SK-N-MC (cell line): ENCODE measurements around the gene RTN1.

Source experiments
- DNase-seq: peaks from one replicate; pipeline ENCODE4 v3.0.0-alpha.2; 2011; ENCODE audit warnings: low read depth, low spot score
- H3K27ac ChIP-seq: fragments of 200-600 bp; sonication (generic); 2 replicates; pipeline ENCODE4 v1.5.1; 2016; ENCODE audit warnings: mixed run types
- H3K36me3 ChIP-seq: fragments of 200-600 bp; sonication (generic); 2 replicates; pipeline ENCODE4 v1.6.1; 2017; ENCODE audit warnings: antibody characterized with exemption, low read length, mixed read lengths; ENCODE audit not compliant: insufficient read depth
- H3K4me3 ChIP-seq: fragments of 200-600 bp; sonication (generic); 2 replicates; pipeline ENCODE4 v1.5.1; 2016
- H3K9ac ChIP-seq: fragments of 200-600 bp; sonication (generic); 2 replicates; pipeline ENCODE4 v1.8.0; 2017; ENCODE audit warnings: mixed run types, mixed read lengths; ENCODE audit not compliant: insufficient read length
- H3K9me3 ChIP-seq: fragments of 200-600 bp; sonication (generic); 2 replicates; pipeline ENCODE4 v1.6.1; 2017; ENCODE audit warnings: low read depth, mild to moderate bottlenecking, antibody characterized with exemption, low read length, moderate library complexity, mixed read lengths
- EZH2 ChIP-seq: fragments of 200-600 bp; sonication (generic); IDR thresholded peaks from one replicate; pipeline ENCODE4 v1.6.1; 2017; ENCODE audit warnings: antibody characterized with exemption
- FOXP2 ChIP-seq: optimal IDR thresholded peaks from 2 replicates; pipeline ENCODE3; 2011; ENCODE audit warnings: mild to moderate bottlenecking, moderate library complexity; ENCODE audit not compliant: insufficient read depth; ENCODE audit errors: extremely low read length, control extremely low read depth
- POLR2AphosphoS5 ChIP-seq: IDR thresholded peaks from 2 replicates; pipeline ENCODE4 v1.6.1; 2012; ENCODE audit warnings: mild to moderate bottlenecking, low read depth, low read length, borderline replicate concordance

The RTN1 gene

DNA sequence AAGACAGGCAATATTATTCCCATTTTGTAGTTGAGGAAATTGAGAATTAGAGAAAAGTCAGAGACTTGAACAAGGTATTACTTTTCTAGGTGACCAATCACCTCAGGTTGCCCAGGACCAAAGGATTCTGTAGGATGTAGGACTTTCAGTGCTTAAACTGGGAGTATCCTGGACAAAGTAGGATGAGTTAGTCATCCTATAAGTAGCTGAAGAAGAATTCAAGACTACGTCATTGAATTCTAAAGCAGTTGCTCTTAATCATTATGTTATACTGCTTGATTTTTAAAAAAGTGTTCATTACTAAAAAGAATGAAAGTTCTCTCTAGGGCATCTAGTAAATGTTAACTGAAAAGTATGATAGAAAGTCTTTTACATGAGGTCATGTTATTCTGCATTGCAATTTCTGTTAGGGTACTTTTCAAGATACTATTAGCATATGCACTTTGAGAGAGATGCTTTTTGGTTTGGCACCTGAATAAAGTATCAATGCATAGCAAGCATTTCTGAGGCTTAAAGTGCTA lies 101.7 kb downstream of the RTN1 start:
- no peak overlapping the region for H3K9ac ChIP-seq
- TF ChIP-seq FOXP2 (no peak), POLR2AphosphoS5 (no peak), EZH2 (no peak)

GRCh38 chr14:59761851-59762250 lies 108.7 kb downstream of the RTN1 start:
- Histone ChIP-seq H3K36me3 (no peaks in the 10 kb centered on the region), H3K27ac (no peak overlapping the region), H3K4me3 (no peak overlapping the region), H3K9me3 (no peaks in the 10 kb centered on the region), H3K9ac (no peak overlapping the region)
- no peak for DNase-seq
- TF ChIP-seq POLR2AphosphoS5 (no peak), EZH2 (no peak), FOXP2 (no peak)

More for the DNA sequence above, 101.7 kb downstream of the RTN1 start:
- Histone ChIP-seq H3K4me3 (no peak overlapping the region), H3K27ac (no peak overlapping the region), H3K36me3 (no peaks in the 10 kb centered on the region), H3K9me3 (no peaks in the 10 kb centered on the region)
- no peak for DNase-seq

DNA sequence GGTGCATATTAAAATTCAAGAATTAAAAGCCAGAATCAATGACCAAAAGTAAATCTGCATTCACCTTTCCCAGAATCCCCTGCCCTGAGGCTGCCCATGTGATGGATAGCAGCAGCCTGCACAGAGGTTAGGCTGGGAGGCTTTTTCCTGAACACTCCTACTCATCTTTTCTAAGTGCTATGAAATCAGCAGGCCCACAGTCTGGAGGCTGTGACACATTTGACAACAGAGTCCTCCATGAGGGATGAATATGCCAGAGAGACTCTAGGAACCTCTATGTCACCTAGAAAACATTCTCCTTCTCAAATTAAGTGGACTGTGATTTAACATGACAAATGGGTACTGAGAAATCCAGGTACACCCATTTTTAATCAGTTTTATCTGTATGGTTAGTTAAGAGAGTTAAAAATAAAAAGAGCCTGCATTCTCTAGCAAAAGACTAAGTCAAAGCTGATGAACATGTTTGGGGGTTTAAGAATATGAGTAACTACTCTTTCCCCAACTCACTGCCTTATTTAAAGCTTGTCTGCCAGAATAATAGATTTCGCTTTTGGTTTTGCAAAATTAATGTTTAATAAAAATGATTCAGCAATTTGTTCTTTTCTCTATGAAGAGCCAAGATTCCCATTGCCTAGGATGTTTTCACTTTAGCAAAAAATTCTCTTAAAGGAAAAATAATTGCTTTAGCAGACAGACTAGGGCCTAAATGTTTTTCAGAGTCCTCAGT lies 115.0 kb downstream of the RTN1 start:
- H3K9me3 ChIP-seq = no peaks in the 10 kb centered on the region
- no peak overlapping the region for H3K27ac ChIP-seq
- no peak overlapping the region for H3K9ac ChIP-seq
- TF ChIP-seq FOXP2 (no peak), EZH2 (no peak), POLR2AphosphoS5 (no peak)
- no peak for DNase-seq
- H3K36me3 ChIP-seq = no peaks in the 10 kb centered on the region
- H3K4me3 ChIP-seq = no peak overlapping the region

DNA sequence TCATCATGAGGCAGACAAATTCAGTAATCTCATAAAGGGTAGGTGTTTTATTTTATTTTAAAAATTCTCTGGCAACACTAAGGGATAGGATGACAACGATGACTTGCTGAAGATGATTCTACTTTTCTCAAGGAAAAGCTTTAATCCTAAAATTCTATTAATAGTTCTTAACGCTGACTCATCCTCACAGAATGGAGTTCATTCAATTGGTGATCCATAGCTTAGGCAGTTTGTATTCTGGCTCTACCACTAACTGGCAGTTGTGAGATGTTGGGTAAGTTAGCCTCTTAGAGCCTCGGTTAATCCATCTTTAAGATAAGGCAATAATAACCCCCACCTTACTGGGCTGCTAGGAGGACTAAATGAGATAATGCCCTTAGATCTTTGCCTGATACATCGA lies 116.3 kb downstream of the RTN1 start:
- TF ChIP-seq FOXP2 = no peak
- no peak for TF ChIP-seq POLR2AphosphoS5
- no peak for TF ChIP-seq EZH2
- H3K9ac ChIP-seq = no peak overlapping the region
- no peak overlapping the region for H3K27ac ChIP-seq
- H3K36me3 ChIP-seq = no peaks in the 10 kb centered on the region
- no peak overlapping the region for H3K4me3 ChIP-seq
- DNase-seq = no peak
- H3K9me3 ChIP-seq = no peaks in the 10 kb centered on the region

DNA sequence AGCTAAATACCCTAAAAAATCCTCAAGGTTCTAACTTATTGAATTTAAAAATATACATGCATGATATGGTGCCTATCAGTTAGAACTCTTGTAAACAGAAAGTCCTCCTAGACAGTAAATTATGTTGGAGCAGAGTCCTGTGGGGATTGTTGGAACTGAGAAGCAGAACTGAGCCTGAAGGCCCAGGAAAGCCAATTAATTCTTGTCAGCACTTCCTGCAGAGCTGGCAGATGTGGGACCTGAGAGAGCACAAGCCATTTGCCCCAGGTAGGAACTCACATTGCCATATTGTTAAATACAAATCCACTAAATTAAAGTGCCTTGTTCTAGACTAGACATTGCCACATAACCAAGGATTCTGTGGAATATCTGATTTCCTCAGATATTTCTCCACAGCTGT lies 117.1 kb downstream of the RTN1 start:
- DNase-seq = no peak
- TF ChIP-seq FOXP2 (no peak), EZH2 (no peak), POLR2AphosphoS5 (no peak)
- Histone ChIP-seq H3K9ac (no peak overlapping the region), H3K36me3 (no peaks in the 10 kb centered on the region), H3K4me3 (no peak overlapping the region), H3K27ac (no peak overlapping the region), H3K9me3 (no peaks in the 10 kb centered on the region)

- Histone ChIP-seq H3K36me3 (no peaks in the 10 kb centered on the region), H3K27ac (no peak overlapping the region), H3K9me3 (no peaks in the 10 kb centered on the region), H3K4me3 (no peak overlapping the region), H3K9ac (no peak overlapping the region)
- no peak for DNase-seq
- TF ChIP-seq FOXP2 (no peak), EZH2 (no peak), POLR2AphosphoS5 (no peak)
These were observed 119.0 kb downstream of the RTN1 start for GRCh38 chr14:59751578-59751977.

DNA sequence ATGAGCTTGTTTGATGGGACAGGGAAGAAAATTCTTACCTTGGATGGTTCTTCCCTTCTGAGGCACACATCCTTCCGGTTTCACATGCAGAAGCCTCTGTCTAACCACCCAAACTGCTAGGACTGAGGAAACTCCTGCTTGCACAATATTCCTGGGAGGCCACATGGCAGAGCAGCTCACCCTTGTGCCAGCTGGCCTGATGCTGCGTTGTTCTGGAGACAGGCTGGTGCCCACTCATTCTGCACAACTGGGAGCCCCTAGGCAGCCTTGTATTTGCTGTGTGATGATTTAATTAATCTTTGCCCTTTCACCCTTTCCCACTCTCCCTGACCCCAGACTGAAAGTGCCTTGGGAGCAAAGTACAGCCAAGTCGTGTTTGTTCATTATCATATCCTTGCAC lies 130.8 kb downstream of the RTN1 start:
- H3K27ac ChIP-seq = no peak overlapping the region
- no peak overlapping the region for H3K4me3 ChIP-seq
- H3K36me3 ChIP-seq = no peaks in the 10 kb centered on the region
- no peak overlapping the region for H3K9ac ChIP-seq
- no peak for TF ChIP-seq FOXP2
- TF ChIP-seq POLR2AphosphoS5 = no peak
- no peak for TF ChIP-seq EZH2
- no peak for DNase-seq
- H3K9me3 ChIP-seq = no peaks in the 10 kb centered on the region

DNA sequence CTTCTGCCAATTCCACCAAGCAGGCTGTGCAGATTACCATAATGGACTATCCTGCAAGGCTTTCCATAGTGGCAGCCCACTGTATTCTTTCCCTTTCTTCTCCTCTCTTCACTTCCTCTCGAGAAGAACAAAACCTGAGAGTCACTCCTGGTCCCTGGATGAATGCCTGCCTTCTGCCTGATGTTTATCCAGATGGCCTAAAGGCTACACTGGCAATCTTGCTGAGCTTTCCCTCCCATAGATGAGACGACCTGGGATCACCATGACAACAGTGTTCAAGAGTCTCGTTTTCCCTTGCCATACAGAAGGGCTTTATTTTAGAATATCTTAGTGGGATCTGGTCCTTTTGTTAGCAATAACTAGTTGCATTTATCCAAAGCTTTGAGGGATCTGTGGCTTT lies 142.3 kb downstream of the RTN1 start:
- DNase-seq = no peak

More for the DNA sequence above, 142.3 kb downstream of the RTN1 start:
- Histone ChIP-seq H3K27ac (no peak overlapping the region), H3K9ac (no peak overlapping the region), H3K9me3 (no peaks in the 10 kb centered on the region), H3K4me3 (no peak overlapping the region), H3K36me3 (no peaks in the 10 kb centered on the region; the same call in 1 of the 2 replicates)
- TF ChIP-seq EZH2 (no peak), POLR2AphosphoS5 (no peak), FOXP2 (no peak)
